Right atrium auricular region (tissue), 2 donors: ENCODE results near the gene TAB2. TPM values are rescaled to one million over a fixed set of nuclear protein-coding genes. Genes with fewer than 3 reads are reported as not detected.

Experiments used
- DNase-seq: peaks from one replicate; pipeline ENCODE4 v3.0.0-alpha.2; 2019; ENCODE audit warnings: low spot score
- H3K27ac ChIP-seq, 2 donors: fragments of 200-600 bp; sonication (generic); 1 replicate in 1 of 2; 2 replicates in 1 of 2; pipeline ENCODE4 v1.5.1; 2016 to 2019
- H3K27me3 ChIP-seq, 2 donors: fragments of 200-600 bp; sonication (generic); one replicate each; pipeline versions ENCODE4 v1.5.1 to v1.6.0; 2017 to 2019
- H3K36me3 ChIP-seq: fragments of 200-600 bp; sonication (generic); one replicate; pipeline ENCODE4 v1.5.1; 2016
- H3K4me1 ChIP-seq, 2 donors: fragments of 200-600 bp; sonication (generic); one replicate each; pipeline versions ENCODE4 v1.5.1 to v1.6.0; 2017 to 2019
- H3K4me3 ChIP-seq, 2 donors: fragments of 200-600 bp; sonication (generic); 1 replicate in 1 of 2; 2 replicates in 1 of 2; pipeline ENCODE4 v1.5.1; 2017 to 2019; ENCODE audit warnings: mild to moderate bottlenecking in 1 of 2, moderate library complexity in 1 of 2
- H3K9me3 ChIP-seq, 2 donors: fragments of 200-600 bp; sonication (generic); one replicate each; pipeline ENCODE4 v1.5.1; 2019
- CTCF ChIP-seq, 2 donors: fragments of 200-600 bp; sonication (generic); IDR thresholded peaks; one replicate each; pipeline ENCODE4 v1.5.1; 2019; ENCODE audit warnings: antibody characterized with exemption in 2 of 2
- total RNA-seq, 2 donors: library from RNA; depleted of rRNA; stranded (reverse); fragments of >200 nt; gene quantifications; one replicate each; pipeline ENCODE4 v1.1.0, GENCODE V29; 2016

Gene TAB2
- total RNA-seq, 2 donors from 2014 or later, result 51.8 to 58.5 TPM

GRCh38 chr6:149393002-149393679 lies 75.6 kb downstream of the TAB2 start:
- Histone ChIP-seq H3K27me3 (no peaks in the 10 kb centered on the region), H3K4me1 (no peaks in the 10 kb centered on the region), H3K27ac (no peak overlapping the region), H3K4me3 (no peak overlapping the region), H3K9me3 (no peaks in the 10 kb centered on the region), H3K36me3 (peaks cover 7% of the 10 kb centered on the region)
- no peak for DNase-seq
- no peak for TF ChIP-seq CTCF (IDR thresholded peaks at IDR 0.05)

GRCh38 chr6:149395185-149395584 lies 77.7 kb downstream of the TAB2 start:
- DNase-seq, result no peak
- no peak overlapping the region for H3K4me3 ChIP-seq
- H3K9me3 ChIP-seq, result no peaks in the 10 kb centered on the region
- TF ChIP-seq CTCF (IDR thresholded peaks at IDR 0.05), result no peak
- no peak overlapping the region for H3K27ac ChIP-seq
- H3K36me3 ChIP-seq, result peaks cover 14% of the 10 kb centered on the region
- H3K27me3 ChIP-seq, result no peaks in the 10 kb centered on the region
- no peaks in the 10 kb centered on the region for H3K4me1 ChIP-seq

- no peak overlapping the region for H3K27ac ChIP-seq
- H3K27me3 ChIP-seq, result no peaks in the 10 kb centered on the region
- H3K4me1 ChIP-seq, result no peaks in the 10 kb centered on the region
- DNase-seq, result no peak
- H3K4me3 ChIP-seq, result no peak overlapping the region
- H3K9me3 ChIP-seq, result no peaks in the 10 kb centered on the region
- H3K36me3 ChIP-seq, result peaks cover 31% of the 10 kb centered on the region
- no peak for TF ChIP-seq CTCF (IDR thresholded peaks at IDR 0.05)
Observed at GRCh38 chr6:149397384-149397783, 79.9 kb downstream of the TAB2 start.

GRCh38 chr6:149400050-149400449 lies 82.5 kb downstream of the TAB2 start, which contains the start of gene SUMO4:
SUMO4 (plus strand) TSS chr6:149400262; CDS start chr6:149400392, 130 bp downstream.
- H3K27me3 ChIP-seq, result no peaks in the 10 kb centered on the region
- peaks cover 41% of the 10 kb centered on the region for H3K36me3 ChIP-seq

GRCh38 chr6:149403534-149403933 lies 86.0 kb downstream of the TAB2 start:
- Histone ChIP-seq H3K27ac (no peak overlapping the region), H3K9me3 (no peaks in the 10 kb centered on the region), H3K4me3 (no peak overlapping the region), H3K4me1 (no peaks in the 10 kb centered on the region), H3K27me3 (no peaks in the 10 kb centered on the region), H3K36me3 (peaks cover 33% of the 10 kb centered on the region)
- TF ChIP-seq CTCF (IDR thresholded peaks at IDR 0.05), result no peak
- no peak for DNase-seq

More at GRCh38 chr6:149400050-149400449, 82.5 kb downstream of the TAB2 start, which contains the start of gene SUMO4:
- Histone ChIP-seq H3K9me3 (no peaks in the 10 kb centered on the region), H3K27ac (no peak within 1 kb of the TSS), H3K4me1 (no peaks in the 10 kb centered on the region), H3K4me3 (no peak within 1 kb of the TSS)
- TF ChIP-seq CTCF (IDR thresholded peaks at IDR 0.05), result no peak
- no peak for DNase-seq
